Endometrium (tissue), 2 donors: ENCODE data around the gene CFAP221.

Source experiments
- FAIRE-seq: peaks from 2 replicates; lab custom pipeline; 2012; peaks lifted over from hg19 to GRCh38; lab: Jason Lieb, UNC
- donor health status: control.
- donor health status: control.

The CFAP221 gene

GRCh38 chr2:119536707-119537106 lies 7.5 kb upstream of the CFAP221 start:
- FAIRE-seq = no peak

GRCh38 chr2:119537792-119538191 lies 6.5 kb upstream of the CFAP221 start:
- no peak for FAIRE-seq

- FAIRE-seq = no peak
Observed at GRCh38 chr2:119541476-119541875, 2.8 kb upstream of the CFAP221 start.

GRCh38 chr2:119544939-119545475 lies 758 bp downstream of the CFAP221 start:
- no peak for FAIRE-seq

- FAIRE-seq = no peak
Observed at GRCh38 chr2:119545754-119546446, 1.7 kb downstream of the CFAP221 start.

GRCh38 chr2:119546447-119546767 lies 2.2 kb downstream of the CFAP221 start:
- no peak for FAIRE-seq

GRCh38 chr2:119548516-119549120 lies 4.4 kb downstream of the CFAP221 start:
- FAIRE-seq = no peak

GRCh38 chr2:119549241-119549640 lies 5.0 kb downstream of the CFAP221 start:
- no peak for FAIRE-seq

GRCh38 chr2:119550346-119550745 lies 6.1 kb downstream of the CFAP221 start:
- no peak for FAIRE-seq

- no peak for FAIRE-seq
Observed at GRCh38 chr2:119550856-119551255, 6.6 kb downstream of the CFAP221 start.

GRCh38 chr2:119552902-119553301 lies 8.7 kb downstream of the CFAP221 start:
- no peak for FAIRE-seq

- FAIRE-seq = no peak
Observed at GRCh38 chr2:119553687-119554344, 9.6 kb downstream of the CFAP221 start.

GRCh38 chr2:119565481-119565880 lies 21.2 kb downstream of the CFAP221 start:
- no peak for FAIRE-seq

GRCh38 chr2:119567292-119567691 lies 23.0 kb downstream of the CFAP221 start:
- no peak for FAIRE-seq

- FAIRE-seq = no peak
Observed at GRCh38 chr2:119574108-119574815, 30.0 kb downstream of the CFAP221 start.

GRCh38 chr2:119574864-119575263 lies 30.6 kb downstream of the CFAP221 start:
- no peak for FAIRE-seq

GRCh38 chr2:119575439-119575838 lies 31.2 kb downstream of the CFAP221 start:
- no peak for FAIRE-seq

GRCh38 chr2:119579424-119580295 lies 35.4 kb downstream of the CFAP221 start:
- no peak for FAIRE-seq

GRCh38 chr2:119580550-119581072 lies 36.4 kb downstream of the CFAP221 start:
- FAIRE-seq = no peak

GRCh38 chr2:119583291-119583690 lies 39.0 kb downstream of the CFAP221 start:
- peak; percentile 21 for FAIRE-seq

GRCh38 chr2:119584469-119584868 lies 40.2 kb downstream of the CFAP221 start:
- no peak for FAIRE-seq
